ENCODE data around the gene TOP3A. TPM values are rescaled to one million over a fixed set of nuclear protein-coding genes. Genes with fewer than 3 reads are reported as not detected.

The TOP3A gene
- total and polyA plus RNA-seq, 2 donors (not counting 1 experiment from before 2014, with no cell fraction given): 13.4 to 55.8 TPM

DNA sequence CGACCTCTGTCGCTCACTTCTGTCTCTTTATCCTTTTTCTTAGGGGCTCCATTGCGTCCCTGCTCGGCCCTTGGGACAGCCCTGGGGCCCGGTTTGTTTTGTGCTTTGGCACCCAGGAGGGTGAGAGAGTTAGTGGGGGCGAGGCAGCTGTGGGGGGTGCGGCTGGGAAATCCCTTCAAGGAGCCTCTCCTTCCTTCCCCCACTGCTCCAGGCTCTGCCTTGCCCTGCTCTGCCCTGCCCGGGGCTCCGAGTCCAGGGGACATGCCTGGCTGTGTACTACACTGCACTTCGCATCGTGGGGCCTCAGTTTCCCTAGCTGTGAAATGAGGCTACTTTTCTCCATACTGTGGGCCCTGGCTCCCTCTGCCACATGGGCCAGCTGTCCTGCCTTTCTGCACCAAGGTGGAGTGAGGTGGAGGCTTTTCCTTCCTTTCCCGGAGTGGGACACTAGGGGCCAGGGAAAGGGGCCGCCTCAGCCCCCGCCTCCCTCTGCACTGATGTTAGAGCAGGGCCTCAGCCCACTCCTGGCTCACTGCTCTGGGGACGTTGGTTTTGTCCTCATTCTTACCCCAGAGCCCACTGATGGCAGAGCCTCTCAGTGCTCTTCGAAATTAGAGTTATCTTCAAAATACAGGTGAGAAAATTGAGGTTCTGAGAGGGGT, 88.4 kb downstream of the TOP3A start:
- H3K9ac ChIP-seq (ENCODE audit: low read length): peak overlapping the region; percentile 67
- peak overlapping the region; percentile 91 for H3K4me3 Mint-ChIP-seq
- no peak for TF ChIP-seq EZH2 (IDR thresholded peaks at IDR 0.05; ENCODE audit: borderline replicate concordance, insufficient read depth, low read depth, low read length, poor library complexity, severe bottlenecking)
- TF ChIP-seq, protein P1, sequence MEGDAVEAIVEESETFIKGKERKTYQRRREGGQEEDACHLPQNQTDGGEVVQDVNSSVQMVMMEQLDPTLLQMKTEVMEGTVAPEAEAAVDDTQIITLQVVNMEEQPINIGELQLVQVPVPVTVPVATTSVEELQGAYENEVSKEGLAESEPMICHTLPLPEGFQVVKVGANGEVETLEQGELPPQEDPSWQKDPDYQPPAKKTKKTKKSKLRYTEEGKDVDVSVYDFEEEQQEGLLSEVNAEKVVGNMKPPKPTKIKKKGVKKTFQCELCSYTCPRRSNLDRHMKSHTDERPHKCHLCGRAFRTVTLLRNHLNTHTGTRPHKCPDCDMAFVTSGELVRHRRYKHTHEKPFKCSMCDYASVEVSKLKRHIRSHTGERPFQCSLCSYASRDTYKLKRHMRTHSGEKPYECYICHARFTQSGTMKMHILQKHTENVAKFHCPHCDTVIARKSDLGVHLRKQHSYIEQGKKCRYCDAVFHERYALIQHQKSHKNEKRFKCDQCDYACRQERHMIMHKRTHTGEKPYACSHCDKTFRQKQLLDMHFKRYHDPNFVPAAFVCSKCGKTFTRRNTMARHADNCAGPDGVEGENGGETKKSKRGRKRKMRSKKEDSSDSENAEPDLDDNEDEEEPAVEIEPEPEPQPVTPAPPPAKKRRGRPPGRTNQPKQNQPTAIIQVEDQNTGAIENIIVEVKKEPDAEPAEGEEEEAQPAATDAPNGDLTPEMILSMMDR (IDR thresholded peaks at IDR 0.05): no peak
- H3K4me3 ChIP-seq (ENCODE audit: control extremely low read depth in 1 of 5, extremely low read depth in 1 of 5, insufficient read depth in 1 of 5, low read depth in 2 of 5, low read length in 4 of 5): peak overlapping the region; percentile 59 to 80 (median 70)
- intact Hi-C loops (cut with micrococcal nuclease): no loop called here
- H3K9me3 ChIP-seq (ENCODE audit: control extremely low read depth in 1 of 3, control insufficient read depth in 2 of 3, insufficient read depth in 1 of 3, low read length in 2 of 3): no peaks in the 10 kb centered on the region
- H3K36me3 ChIP-seq (replicated peaks in 1 of 2; ENCODE audit: control extremely low read depth in 1 of 2, control insufficient read depth in 1 of 2, extremely low read depth in 1 of 2, insufficient read depth in 2 of 2, low read length in 1 of 2): no peaks in the 10 kb centered on the region
- 50% methylated on average over 7 of the region's 16 CpGs for WGBS (ENCODE audit: insufficient coverage)
- DNase-seq: no peak
- POLR2A ChIA-PET: no interaction called here
- peak overlapping the region; percentile 93 for H3K4me2 ChIP-seq (replicated peaks; ENCODE audit: low read depth, low read length, poor library complexity, severe bottlenecking)
- no peak overlapping the region for H3K27ac ChIP-seq (ENCODE audit: low read length in 2 of 2)
- ATAC-seq (ENCODE audit: low read depth): no peak
- peaks cover 10% of the 10 kb centered on the region for H3K4me1 Mint-ChIP-seq
- H2AFZ ChIP-seq (ENCODE audit: insufficient read depth, low read depth, low read length, poor library complexity, severe bottlenecking): peak overlapping the region; percentile 90
- peak overlapping the region; percentile 76 for H3K27ac Mint-ChIP-seq
- H4K20me1 ChIP-seq (ENCODE audit: control insufficient read depth, insufficient read depth, low read length, poor library complexity, severe bottlenecking): no peaks in the 10 kb centered on the region
- peaks cover 13% of the 10 kb centered on the region for H3K79me2 ChIP-seq (ENCODE audit: control insufficient read depth, insufficient read depth, low read length)
- peaks cover 10 to 16% of the 10 kb centered on the region in 2 donors for H3K4me1 ChIP-seq (ENCODE audit: control insufficient read depth in 2 of 2, insufficient read depth in 2 of 2, low read length in 2 of 2)
- H3K27me3 ChIP-seq (replicated peaks in 1 of 4; ENCODE audit: control extremely low read depth in 1 of 4, control insufficient read depth in 3 of 4, insufficient read depth in 4 of 4, low read length in 3 of 4): no peaks in the 10 kb centered on the region
- no peaks in the 10 kb centered on the region for H3K9me3 Mint-ChIP-seq (ENCODE audit: insufficient read depth)
- CTCF ChIA-PET: interaction anchor here (1.0 kb wide), 1 partner anchor 9 kb away, joined by 3 read pairs; no protein-coding TSS in a partner anchor
- no peaks in the 10 kb centered on the region for H3K27me3 Mint-ChIP-seq

DNA sequence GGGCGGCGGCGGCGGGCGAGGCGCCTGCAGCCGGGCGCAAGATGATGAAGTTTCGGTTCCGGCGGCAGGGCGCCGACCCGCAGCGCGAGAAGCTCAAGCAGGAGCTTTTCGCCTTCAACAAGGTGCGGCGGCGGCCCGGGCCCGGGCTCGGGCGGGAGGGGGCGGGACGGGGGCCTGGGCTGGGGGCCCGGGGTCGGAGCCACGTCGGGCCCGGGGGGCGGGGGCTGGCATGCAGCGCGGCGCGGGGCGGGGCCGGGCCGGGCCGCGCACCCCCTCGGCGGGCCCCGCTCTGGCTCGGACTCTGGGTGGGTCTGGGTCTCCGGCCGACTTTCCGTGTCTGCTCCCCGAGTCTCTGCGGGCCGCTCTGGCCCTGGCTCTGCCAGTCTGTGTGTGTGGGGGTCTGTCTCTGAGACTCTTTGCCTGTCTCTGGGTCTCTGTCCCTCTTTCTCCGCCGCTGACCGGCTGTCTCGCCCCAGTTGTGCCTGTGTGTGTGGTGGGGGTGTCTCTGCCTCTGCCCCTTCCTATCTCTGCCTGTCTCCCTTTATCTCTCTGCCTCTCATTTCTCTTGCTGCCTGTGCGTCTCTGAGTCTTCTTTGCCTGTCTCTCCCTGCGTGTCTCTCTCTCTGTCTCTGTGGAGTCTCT, 89.0 kb downstream of the TOP3A start:
- WGBS (ENCODE audit: insufficient coverage): under 1% methylated on average over 50 of the region's 57 CpGs
- CTCF ChIA-PET: interaction anchor here (1.0 kb wide), 1 partner anchor 8 kb away, joined by 3 read pairs; no protein-coding TSS in a partner anchor

More for the DNA sequence above, 89.0 kb downstream of the TOP3A start:
- no peaks in the 10 kb centered on the region for H3K9me3 ChIP-seq (ENCODE audit: control extremely low read depth in 1 of 3, control insufficient read depth in 2 of 3, insufficient read depth in 1 of 3, low read length in 2 of 3)
- peak overlapping the region; percentile 67 for H3K9ac ChIP-seq (ENCODE audit: low read length)
- Mint-ChIP-seq H3K27me3 (no peaks in the 10 kb centered on the region), H3K9me3 (ENCODE audit: insufficient read depth) (no peaks in the 10 kb centered on the region), H3K27ac (peak overlapping the region; percentile 76), H3K4me3 (peak overlapping the region; percentile 91), H3K4me1 (peaks cover 10% of the 10 kb centered on the region)
- peak overlapping the region; percentile 93 for H3K4me2 ChIP-seq (replicated peaks; ENCODE audit: low read depth, low read length, poor library complexity, severe bottlenecking)
- H4K20me1 ChIP-seq (ENCODE audit: control insufficient read depth, insufficient read depth, low read length, poor library complexity, severe bottlenecking): no peaks in the 10 kb centered on the region
- H3K27me3 ChIP-seq (replicated peaks in 1 of 4; ENCODE audit: control extremely low read depth in 1 of 4, control insufficient read depth in 3 of 4, insufficient read depth in 4 of 4, low read length in 3 of 4): no peaks in the 10 kb centered on the region
- ATAC-seq (ENCODE audit: low read depth) (peak; percentile 41), DNase-seq (peak; percentile 51)
- peak overlapping the region; percentile 90 for H2AFZ ChIP-seq (ENCODE audit: insufficient read depth, low read depth, low read length, poor library complexity, severe bottlenecking)
- peak overlapping the region; percentile 59 to 80 (median 70) for H3K4me3 ChIP-seq (ENCODE audit: control extremely low read depth in 1 of 5, extremely low read depth in 1 of 5, insufficient read depth in 1 of 5, low read depth in 2 of 5, low read length in 4 of 5)
- H3K79me2 ChIP-seq (ENCODE audit: control insufficient read depth, insufficient read depth, low read length): peaks cover 13% of the 10 kb centered on the region
- intact Hi-C loops (cut with micrococcal nuclease): loop anchor here (1.0 kb wide), 4 partner anchors 35 to 90 kb away; partner anchors contain the start of genes ALKBH5, MIEF2 and SMCR8
- H3K27ac ChIP-seq (ENCODE audit: low read length in 2 of 2): no peak overlapping the region
- TF ChIP-seq, protein P1 (IDR thresholded peaks at IDR 0.05): no peak
- no peak for TF ChIP-seq EZH2 (IDR thresholded peaks at IDR 0.05; ENCODE audit: borderline replicate concordance, insufficient read depth, low read depth, low read length, poor library complexity, severe bottlenecking)
- H3K36me3 ChIP-seq (replicated peaks in 1 of 2; ENCODE audit: control extremely low read depth in 1 of 2, control insufficient read depth in 1 of 2, extremely low read depth in 1 of 2, insufficient read depth in 2 of 2, low read length in 1 of 2): no peaks in the 10 kb centered on the region
- POLR2A ChIA-PET: interaction anchor here (0.6 kb wide), 3 partner anchors 17 to 401 kb away, joined by 3 to 4 read pairs (median 3); no protein-coding TSS in a partner anchor
- peaks cover 10 to 16% of the 10 kb centered on the region in 2 donors for H3K4me1 ChIP-seq (ENCODE audit: control insufficient read depth in 2 of 2, insufficient read depth in 2 of 2, low read length in 2 of 2)
